GM12892 (cell line): ENCODE data around the gene ZNF593OS.

Experiments used
- DNase-seq: peaks from one replicate; pipeline ENCODE4 v3.0.0; 2011; ENCODE audit not compliant: insufficient read length
- FAIRE-seq: peaks from 2 replicates; lab custom pipeline; 2011; peaks lifted over from hg19 to GRCh38; lab: Jason Lieb, UNC
- POLR2A ChIP-seq: IDR thresholded peaks from 2 replicates; pipeline ENCODE4 v1.6.1; 2011; ENCODE audit warnings: low read depth, low read length, control low read depth
- POLR2AphosphoS5 ChIP-seq: IDR thresholded peaks from 2 replicates; pipeline ENCODE4 v1.6.1; 2011; ENCODE audit warnings: low read depth, low read length, control low read depth
- TAF1 ChIP-seq: IDR thresholded peaks from 2 replicates; pipeline ENCODE4 v1.6.1; 2011; ENCODE audit warnings: low read depth, mild to moderate bottlenecking, control low read depth, low read length, borderline replicate concordance

ZNF593OS gene

GRCh38 chr1:26132834-26133167 is 38.8 kb downstream of the ZNF593OS start:
- no peak for FAIRE-seq
- TF ChIP-seq POLR2AphosphoS5, result no peak
- TF ChIP-seq TAF1, result no peak
- no peak for TF ChIP-seq POLR2A
- no peak for DNase-seq

- TF ChIP-seq POLR2A (no peak), TAF1 (no peak), POLR2AphosphoS5 (no peak)
- DNase-seq (no peak), FAIRE-seq (no peak)
These were observed 39.4 kb downstream of the ZNF593OS start for GRCh38 chr1:26132128-26132833.

- TF ChIP-seq TAF1, result no peak
- no peak for TF ChIP-seq POLR2A
- no peak for TF ChIP-seq POLR2AphosphoS5
- no peak for FAIRE-seq
These were observed 40.9 kb downstream of the ZNF593OS start for GRCh38 chr1:26130695-26131094.

GRCh38 chr1:26129778-26130177 is 41.9 kb downstream of the ZNF593OS start:
- DNase-seq (no peak), FAIRE-seq (no peak)
- TF ChIP-seq POLR2A, result no peak
- TF ChIP-seq POLR2AphosphoS5, result no peak
- TF ChIP-seq TAF1, result no peak

More at GRCh38 chr1:26130695-26131094, 40.9 kb downstream of the ZNF593OS start:
- DNase-seq, result no peak

- FAIRE-seq, result no peak
- DNase-seq, result no peak
- TF ChIP-seq POLR2A (no peak), TAF1 (no peak), POLR2AphosphoS5 (no peak)
These were observed 44.1 kb downstream of the ZNF593OS start for GRCh38 chr1:26127235-26128163.

- TF ChIP-seq TAF1 (no peak), POLR2AphosphoS5 (no peak), POLR2A (no peak)
- DNase-seq, result no peak
- no peak for FAIRE-seq
These were observed 45.1 kb downstream of the ZNF593OS start for GRCh38 chr1:26126321-26127084.

- no peak for FAIRE-seq
- DNase-seq, result no peak
- TF ChIP-seq TAF1, result no peak
- TF ChIP-seq POLR2A, result no peak
- TF ChIP-seq POLR2AphosphoS5, result no peak
These were observed 45.7 kb downstream of the ZNF593OS start for GRCh38 chr1:26125946-26126320.

GRCh38 chr1:26125382-26125781 is 46.2 kb downstream of the ZNF593OS start:
- FAIRE-seq (no peak), DNase-seq (no peak)
- TF ChIP-seq POLR2AphosphoS5 (no peak), POLR2A (no peak), TAF1 (no peak)

GRCh38 chr1:26124418-26125331 is 47.0 kb downstream of the ZNF593OS start:
- no peak for DNase-seq
- FAIRE-seq, result no peak
- TF ChIP-seq POLR2A (no peak), POLR2AphosphoS5 (no peak)
